CD4-positive, alpha-beta memory T cell (primary cell): ENCODE measurements around the gene UBE2Q2. TPM values are rescaled to one million over a fixed set of nuclear protein-coding genes. Genes with fewer than 3 reads are reported as not detected.

ENCODE experiments used
- CTCF ChIA-PET: fragments of 350-600 bp; sonication (Branson Sonifier 250); formaldehyde crosslinking; loops from one replicate; lab custom pipeline; 2021; ENCODE audit warnings: inconsistent platforms; ENCODE audit not compliant: partially characterized antibody; lab: Charles Lee
- POLR2A ChIA-PET: fragments of 350-600 bp; sonication (Branson Sonifier 250); formaldehyde crosslinking; loops from one replicate; lab custom pipeline; 2021; ENCODE audit not compliant: partially characterized antibody; lab: Charles Lee
- DNase-seq, 5 donors: peaks; one replicate each; pipeline versions ENCODE4 v3.0.0 to v3.0.0-alpha.2; 2020 to 2022; ENCODE audit warnings: mixed read lengths in 1 of 5
- H3K27ac ChIP-seq: one replicate; pipeline ENCODE4 v1.7.0; 2013; ENCODE audit warnings: low read depth, low read length
- H3K27me3 ChIP-seq: 2 replicates; pipeline ENCODE4 v1.7.0; 2013; ENCODE audit warnings: mild to moderate bottlenecking, low read length, moderate library complexity; ENCODE audit not compliant: insufficient read depth
- H3K36me3 ChIP-seq: 2 replicates; pipeline ENCODE4 v1.7.0; 2013; ENCODE audit warnings: mild to moderate bottlenecking, low read length, moderate library complexity; ENCODE audit not compliant: insufficient read depth
- H3K4me1 ChIP-seq: 2 replicates; pipeline ENCODE4 v1.7.0; 2013; ENCODE audit warnings: mild to moderate bottlenecking, low read length, moderate library complexity; ENCODE audit not compliant: insufficient read depth
- H3K4me3 ChIP-seq, 2 donors: one replicate each; pipeline ENCODE4 v1.7.0; 2013; ENCODE audit warnings: low read length in 2 of 2, mild to moderate bottlenecking in 1 of 2
- H3K9me3 ChIP-seq, 2 donors: one replicate each; pipeline ENCODE4 v1.7.0; 2013; ENCODE audit warnings: low read length in 2 of 2, control low read depth in 1 of 2; ENCODE audit not compliant: control insufficient read depth in 1 of 2
- H3K27ac Mint-ChIP-seq, 7 donors: one replicate each; pipeline ENCODE4 v1.8.0; 2020 to 2021; ENCODE audit warnings: mixed read lengths in 7 of 7, mild to moderate bottlenecking in 6 of 7, inconsistent platforms in 3 of 7, moderate library complexity in 3 of 7
- H3K27me3 Mint-ChIP-seq, 2 donors: one replicate each; pipeline ENCODE4 v1.8.0; 2020 to 2021; ENCODE audit warnings: mixed read lengths in 2 of 2
- H3K36me3 Mint-ChIP-seq, 2 donors: one replicate each; pipeline ENCODE4 v1.8.0; 2020 to 2021; ENCODE audit warnings: mixed read lengths in 2 of 2, inconsistent platforms in 1 of 2, mild to moderate bottlenecking in 1 of 2
- H3K4me1 Mint-ChIP-seq, 4 donors: one replicate each; pipeline ENCODE4 v1.8.0; 2020 to 2021; ENCODE audit warnings: mixed read lengths in 4 of 4, mild to moderate bottlenecking in 1 of 4
- H3K4me3 Mint-ChIP-seq, 8 donors: one replicate each; pipeline ENCODE4 v1.8.0; 2020 to 2021; ENCODE audit warnings: mixed read lengths in 8 of 8, mild to moderate bottlenecking in 7 of 8, moderate library complexity in 6 of 8, inconsistent platforms in 3 of 8
- H3K9me3 Mint-ChIP-seq, 8 donors: one replicate each; pipeline ENCODE4 v1.8.0; 2020 to 2021; ENCODE audit warnings: mixed read lengths in 8 of 8, mild to moderate bottlenecking in 5 of 8, inconsistent platforms in 3 of 8, moderate library complexity in 1 of 8
- intact Hi-C: fragments of 100-400 bp; cut with micrococcal nuclease; formaldehyde crosslinking; loops from one replicate; pipeline ENCODE4 v1.15.1; 2023
- polyA plus RNA-seq, 2 donors: library from polyadenylated mRNA; unstranded; fragments of 300-500 nt; fragmentation: Illumina TruSeq; gene quantifications; one replicate each; pipeline ENCODE4 v1.2.3, GENCODE V29; 2021
- total RNA-seq, 2 experiments: library from RNA; stranded (reverse); gene quantifications; one replicate each; pipeline ENCODE4 v1.2.3, GENCODE V29; 2021

UBE2Q2 gene
- total and polyA plus RNA-seq, 4 experiments from 2014 or later: 38.0 to 67.1 (median 50.9) TPM

- H3K4me3 Mint-ChIP-seq: peak overlapping the region in 1 of 8 donors; percentile 22
- no peak overlapping the region for H3K27ac ChIP-seq
- H3K27me3 Mint-ChIP-seq: no peaks in the 10 kb centered on the region
- no peaks in the 10 kb centered on the region for H3K9me3 ChIP-seq
- peaks cover 20% of the 10 kb centered on the region for H3K36me3 ChIP-seq
- no peak for DNase-seq
- H3K4me1 Mint-ChIP-seq: peaks cover 0 to 13% (median 7%) of the 10 kb centered on the region in 4 donors
- H3K9me3 Mint-ChIP-seq: peaks cover 0 to 2% (median 0%) of the 10 kb centered on the region in 8 donors
- no peaks in the 10 kb centered on the region for H3K27me3 ChIP-seq
- H3K4me3 ChIP-seq: no peak overlapping the region
- ChIA-PET CTCF (no interaction called here), POLR2A (interaction anchor here (1.0 kb wide), 1 partner anchor 41 kb away, joined by 3 read pairs; the partner anchor contains the start of gene UBE2Q2)
- intact Hi-C loops: no loop called here
- no peaks in the 10 kb centered on the region for H3K4me1 ChIP-seq
- peak overlapping the region in 3 of 7 donors; percentile 50 to 65 (median 60) for H3K27ac Mint-ChIP-seq
- H3K36me3 Mint-ChIP-seq: peaks cover 28 to 66% of the 10 kb centered on the region in 2 donors
Observed at GRCh38 chr15:75884041-75884440, 40.8 kb downstream of the UBE2Q2 start.

- ChIA-PET POLR2A (no interaction called here), CTCF (no interaction called here)
- Histone ChIP-seq H3K4me1 (no peaks in the 10 kb centered on the region), H3K4me3 (no peak overlapping the region), H3K27me3 (no peaks in the 10 kb centered on the region), H3K27ac (no peak overlapping the region), H3K9me3 (no peaks in the 10 kb centered on the region), H3K36me3 (peaks cover 16% of the 10 kb centered on the region)
- Mint-ChIP-seq H3K9me3 (peaks cover 0 to 4% (median 0%) of the 10 kb centered on the region in 8 donors), H3K36me3 (peaks cover 24 to 63% of the 10 kb centered on the region in 2 donors), H3K4me3 (no peak overlapping the region), H3K27me3 (no peaks in the 10 kb centered on the region), H3K27ac (peak overlapping the region in 2 of 7 donors; percentile 14 to 61), H3K4me1 (peaks cover 1 to 6% (median 4%) of the 10 kb centered on the region in 4 donors)
- DNase-seq: no peak
- intact Hi-C loops: no loop called here
Observed at GRCh38 chr15:75887178-75887577, 43.9 kb downstream of the UBE2Q2 start.

- CTCF ChIA-PET: no interaction called here
- Histone ChIP-seq H3K4me1 (no peaks in the 10 kb centered on the region), H3K4me3 (no peak overlapping the region), H3K27me3 (no peaks in the 10 kb centered on the region), H3K27ac (no peak overlapping the region), H3K9me3 (no peaks in the 10 kb centered on the region), H3K36me3 (peaks cover 7% of the 10 kb centered on the region)
- Mint-ChIP-seq H3K9me3 (peaks cover 0 to 4% (median 0%) of the 10 kb centered on the region in 8 donors), H3K4me3 (no peak overlapping the region), H3K27me3 (no peaks in the 10 kb centered on the region), H3K27ac (peak overlapping the region in 1 of 7 donors; percentile 40), H3K36me3 (peaks cover 26 to 66% of the 10 kb centered on the region in 2 donors), H3K4me1 (peaks cover 0 to 6% (median 4%) of the 10 kb centered on the region in 4 donors)
- POLR2A ChIA-PET: no interaction called here
- no peak for DNase-seq
- intact Hi-C loops: no loop called here
Observed at GRCh38 chr15:75891895-75892294, 48.6 kb downstream of the UBE2Q2 start.

GRCh38 chr15:75895731-75896130, 52.5 kb downstream of the UBE2Q2 start:
- Histone ChIP-seq H3K36me3 (no peaks in the 10 kb centered on the region), H3K27ac (no peak overlapping the region), H3K4me3 (no peak overlapping the region), H3K4me1 (peaks cover 3% of the 10 kb centered on the region), H3K9me3 (no peaks in the 10 kb centered on the region), H3K27me3 (no peaks in the 10 kb centered on the region)
- no peaks in the 10 kb centered on the region for H3K9me3 Mint-ChIP-seq
- no peaks in the 10 kb centered on the region for H3K27me3 Mint-ChIP-seq
- no peak for DNase-seq
- H3K4me1 Mint-ChIP-seq: peaks cover under 1 to 4% (median 3%) of the 10 kb centered on the region in 4 donors
- peaks cover 16 to 48% of the 10 kb centered on the region in 2 donors for H3K36me3 Mint-ChIP-seq
- intact Hi-C loops: no loop called here
- H3K27ac Mint-ChIP-seq: peak overlapping the region in 5 of 7 donors; percentile 6 to 79 (median 44)
- H3K4me3 Mint-ChIP-seq: no peak overlapping the region
- CTCF ChIA-PET: no interaction called here
- POLR2A ChIA-PET: no interaction called here

GRCh38 chr15:75900577-75900976, 57.3 kb downstream of the UBE2Q2 start:
- Histone ChIP-seq H3K4me1 (peaks cover 28% of the 10 kb centered on the region), H3K27me3 (no peaks in the 10 kb centered on the region), H3K4me3 (no peak overlapping the region), H3K27ac (no peak overlapping the region), H3K36me3 (no peaks in the 10 kb centered on the region), H3K9me3 (no peaks in the 10 kb centered on the region)
- Mint-ChIP-seq H3K9me3 (peaks cover 0 to 3% (median 0%) of the 10 kb centered on the region in 8 donors), H3K4me1 (peaks cover 16 to 45% (median 33%) of the 10 kb centered on the region in 4 donors), H3K36me3 (peaks cover 3 to 37% of the 10 kb centered on the region in 2 donors), H3K4me3 (peak overlapping the region in 1 of 8 donors; percentile 60), H3K27me3 (no peaks in the 10 kb centered on the region), H3K27ac (peak overlapping the region in 2 of 7 donors; percentile 40 to 41)
- no peak for DNase-seq
- ChIA-PET CTCF (no interaction called here), POLR2A (no interaction called here)
- intact Hi-C loops: loop anchor here (10.0 kb wide), 2 partner anchors 166 to 876 kb away; partner anchors contain the start of gene PPCDC

GRCh38 chr15:75902129-75902557, 58.9 kb downstream of the UBE2Q2 start:
- Mint-ChIP-seq H3K36me3 (peaks cover 3 to 34% of the 10 kb centered on the region in 2 donors), H3K4me3 (peak overlapping the region; percentile 50 to 99 (median 58)), H3K9me3 (peaks cover 0 to 3% (median 0%) of the 10 kb centered on the region in 8 donors), H3K4me1 (peaks cover 19 to 55% (median 37%) of the 10 kb centered on the region in 4 donors), H3K27ac (peak overlapping the region; percentile 42 to 83 (median 70)), H3K27me3 (no peaks in the 10 kb centered on the region)
- DNase-seq: no peak
- Histone ChIP-seq H3K36me3 (no peaks in the 10 kb centered on the region), H3K4me1 (peaks cover 31% of the 10 kb centered on the region), H3K27ac (no peak overlapping the region), H3K9me3 (no peaks in the 10 kb centered on the region), H3K4me3 (no peak overlapping the region), H3K27me3 (no peaks in the 10 kb centered on the region)
- intact Hi-C loops: loop anchor here (10.0 kb wide), 2 partner anchors 167 to 877 kb away; partner anchors contain the start of gene PPCDC
- ChIA-PET CTCF (no interaction called here), POLR2A (interaction anchor here (1.1 to 3.3 kb wide), 2 partner anchors 60 to 452 kb away, joined by 3 to 30 read pairs; partner anchors contain the start of gene UBE2Q2)
